DMS153 treated with DMSO at 0.1 percent for 48 hours (cell line): ENCODE results near the gene SETD1B.
A peak's percentile ranks its signal among the peaks of the same experiment; 100 is the strongest.

Experiments used
- DNase-seq: peaks from one replicate; lab custom pipeline; 2025; ENCODE audit not compliant: unreplicated experiment; lab: John Stamatoyannopoulos, UW

Gene SETD1B

GRCh38 chr12:121795034-121795968, 8.5 kb upstream of the SETD1B start:
- peak; percentile 60 for DNase-seq

- DNase-seq, result peak; percentile 67
Observed at GRCh38 chr12:121796855-121797751, 6.7 kb upstream of the SETD1B start.

- peak; percentile 66 for DNase-seq
Observed at GRCh38 chr12:121797937-121798786, 5.6 kb upstream of the SETD1B start.

- DNase-seq, result no peak
Observed at GRCh38 chr12:121798787-121799155, 5.0 kb upstream of the SETD1B start.

- peak; percentile 48 for DNase-seq
Observed at GRCh38 chr12:121799156-121799841, 4.5 kb upstream of the SETD1B start.

- DNase-seq, result peak; percentile 38
Observed at GRCh38 chr12:121799842-121800693, 3.7 kb upstream of the SETD1B start.

GRCh38 chr12:121800694-121801594, 2.9 kb upstream of the SETD1B start:
- DNase-seq, result peak; percentile 51

GRCh38 chr12:121801595-121802484, 2.0 kb upstream of the SETD1B start:
- DNase-seq, result peak; percentile 84

GRCh38 chr12:121802485-121802842, 1.3 kb upstream of the SETD1B start:
- DNase-seq, result peak; percentile 50

GRCh38 chr12:121802843-121803698, 738 bp upstream of the SETD1B start:
- peak; percentile 96 for DNase-seq

- no peak for DNase-seq
Observed at GRCh38 chr12:121804417-121805111, 755 bp downstream of the SETD1B start.

- DNase-seq, result no peak
Observed at GRCh38 chr12:121805171-121806008, 1.6 kb downstream of the SETD1B start.

- DNase-seq, result no peak
Observed at GRCh38 chr12:121806009-121806545, 2.3 kb downstream of the SETD1B start.

- no peak for DNase-seq
Observed at GRCh38 chr12:121806546-121807423, 3.0 kb downstream of the SETD1B start.
